ENCODE data around the gene TMEM223. TPM values are rescaled to one million over a fixed set of nuclear protein-coding genes. Genes with fewer than 3 reads are reported as not detected.

Gene TMEM223
- 25.3 and 27.1 TPM in 2 replicates for total RNA-seq

GRCh38 chr11:62791501-62792201 lies at the start of gene TMEM223:
TSS of gene TMEM223 (minus strand) at chr11:62792006. CDS start at chr11:62791994, 12 bp downstream.

GRCh38 chr11:62839050-62839945 lies 47.5 kb upstream of the TMEM223 start, which contains the start of gene WDR74:
TSS of gene WDR74 (minus strand) at chr11:62839590. CDS start at chr11:62839570, 20 bp downstream.

GRCh38 chr11:62832336-62833234 lies 40.8 kb upstream of the TMEM223 start, which contains the start of gene TEX54:
TSS of gene TEX54 (minus strand) at chr11:62832841.

GRCh38 chr11:62831520-62832335 lies 39.9 kb upstream of the TMEM223 start, which contains the start of gene STX5:
TSS of gene STX5 (minus strand) at chr11:62832051. CDS start at chr11:62831243, 808 bp downstream.

GRCh38 chr11:62805076-62805892 lies 13.5 kb upstream of the TMEM223 start, which contains the start of gene NXF1:
TSS of gene NXF1 (minus strand) at chr11:62805440. CDS start at chr11:62805356, 84 bp downstream.

GRCh38 chr11:62787005-62787759 lies 4.6 kb downstream of the TMEM223 start, which contains the start of gene TMEM179B:
TSS of gene TMEM179B (plus strand) at chr11:62787402. CDS start at chr11:62787432, 30 bp downstream.

GRCh38 chr11:62771144-62772021 lies 20.4 kb downstream of the TMEM223 start, which contains the start of gene TAF6L:
TSS of gene TAF6L (plus strand) at chr11:62771396. CDS start at chr11:62775784, 4,388 bp downstream.

GRCh38 chr11:62753736-62754603 lies 37.8 kb downstream of the TMEM223 start, which contains the start of gene ZBTB3:
TSS of gene ZBTB3 (minus strand) at chr11:62754160. CDS start at chr11:62753664, 496 bp downstream.

Other genes with a start within 250 kb of the TMEM223 start
- gene AHNAK, start 245.2 kb downstream of the TMEM223 start, total RNA-seq, result 391 and 413 TPM in 2 replicates
- 1,562 and 1,604 TPM in 2 replicates for gene EEF1G, start 218.1 kb downstream of the TMEM223 start, total RNA-seq
- 12.6 and 15.8 TPM in 2 replicates for gene TUT1, start 200.5 kb downstream of the TMEM223 start, total RNA-seq
- 155 and 164 TPM in 2 replicates for gene MTA2, start 190.1 kb downstream of the TMEM223 start, total RNA-seq
- gene EML3, start 179.2 kb downstream of the TMEM223 start, total RNA-seq, result 28.5 and 30.8 TPM in 2 replicates
- 1.3 and 7.3 TPM in 2 replicates for gene ROM1, start 178.7 kb downstream of the TMEM223 start, total RNA-seq
- 26.6 and 34.2 TPM in 2 replicates for gene B3GAT3, start 170.0 kb downstream of the TMEM223 start, total RNA-seq
- gene GANAB, start 145.4 kb downstream of the TMEM223 start, total RNA-seq, result 220 and 258 TPM in 2 replicates
- gene INTS5, start 138.7 kb downstream of the TMEM223 start, total RNA-seq, result 28.9 and 31.1 TPM in 2 replicates
- 72.4 TPM in 2 replicates for gene C11orf98, start 126.8 kb downstream of the TMEM223 start, total RNA-seq
- 3.5 and 3.8 TPM in 2 replicates for gene CSKMT, start 126.7 kb downstream of the TMEM223 start, total RNA-seq
- gene UQCC3, start 120.3 kb downstream of the TMEM223 start, total RNA-seq, result 11.8 and 15.9 TPM in 2 replicates
- gene LBHD1, start 119.7 kb downstream of the TMEM223 start, total RNA-seq, result 2.2 and 2.8 TPM in 2 replicates
- 110 and 132 TPM in 2 replicates for gene UBXN1, start 112.9 kb downstream of the TMEM223 start, total RNA-seq
- gene LRRN4CL, start 102.5 kb downstream of the TMEM223 start, total RNA-seq, result 0.05 TPM in 1 of 2 replicates, not detected in the other
- 28.1 and 37.9 TPM in 2 replicates for gene BSCL2, start 84.6 kb downstream of the TMEM223 start, total RNA-seq
- gene GNG3, start 84.3 kb downstream of the TMEM223 start, total RNA-seq, result not detected in 2 replicates
- 8.7 and 10.3 TPM in 2 replicates for gene HNRNPUL2, start 64.5 kb downstream of the TMEM223 start, total RNA-seq
- gene TTC9C, start 63.5 kb downstream of the TMEM223 start, total RNA-seq, result 28.2 and 32.2 TPM in 2 replicates
- gene ZBTB3, start 37.8 kb downstream of the TMEM223 start, total RNA-seq, result 8.0 and 14.2 TPM in 2 replicates
- gene POLR2G, start 30.4 kb downstream of the TMEM223 start, total RNA-seq, result 78.9 and 90.7 TPM in 2 replicates
- 23.3 and 24.0 TPM in 2 replicates for gene TAF6L, start 20.6 kb downstream of the TMEM223 start, total RNA-seq
- gene TMEM179B, start 4.6 kb downstream of the TMEM223 start, total RNA-seq, result 63.6 and 66.8 TPM in 2 replicates
- gene NXF1, start 13.4 kb upstream of the TMEM223 start, total RNA-seq, result 36.0 and 45.9 TPM in 2 replicates
- gene STX5, start 40.0 kb upstream of the TMEM223 start, total RNA-seq, result 26.4 and 28.9 TPM in 2 replicates
- not detected in 2 replicates for gene TEX54, start 40.8 kb upstream of the TMEM223 start, total RNA-seq
- gene WDR74, start 47.6 kb upstream of the TMEM223 start, total RNA-seq, result 58.9 and 62.4 TPM in 2 replicates
- 156 and 171 TPM in 2 replicates for gene SLC3A2, start 88.9 kb upstream of the TMEM223 start, total RNA-seq
- 0.07 TPM in 1 of 2 replicates, not detected in the other for gene CHRM1, start 129.4 kb upstream of the TMEM223 start, total RNA-seq
- gene SLC22A6, start 193.0 kb upstream of the TMEM223 start, total RNA-seq, result not detected in 2 replicates
- not detected in 2 replicates for gene SLC22A8, start 223.8 kb upstream of the TMEM223 start, total RNA-seq

Data from mammary microvascular endothelial cell (primary cell).